Fibroblast of pulmonary artery (primary cell): ENCODE measurements around the gene SAV1.

Experiments used
- DNase-seq: peaks from one replicate; pipeline ENCODE4 v3.0.0-alpha.2; 2010; ENCODE audit warnings: low read depth
- H3K4me3 ChIP-seq: replicated peaks from 2 replicates; pipeline ENCODE4 v1.5.1; 2011; ENCODE audit warnings: low read depth, mild to moderate bottlenecking, control low read depth, low read length, moderate library complexity
- CTCF ChIP-seq: IDR thresholded peaks from 2 replicates; pipeline ENCODE4 v1.5.1; 2011; ENCODE audit warnings: mild to moderate bottlenecking, control low read depth, low read length, inconsistent platforms; ENCODE audit errors: missing control alignments

The SAV1 gene

DNA sequence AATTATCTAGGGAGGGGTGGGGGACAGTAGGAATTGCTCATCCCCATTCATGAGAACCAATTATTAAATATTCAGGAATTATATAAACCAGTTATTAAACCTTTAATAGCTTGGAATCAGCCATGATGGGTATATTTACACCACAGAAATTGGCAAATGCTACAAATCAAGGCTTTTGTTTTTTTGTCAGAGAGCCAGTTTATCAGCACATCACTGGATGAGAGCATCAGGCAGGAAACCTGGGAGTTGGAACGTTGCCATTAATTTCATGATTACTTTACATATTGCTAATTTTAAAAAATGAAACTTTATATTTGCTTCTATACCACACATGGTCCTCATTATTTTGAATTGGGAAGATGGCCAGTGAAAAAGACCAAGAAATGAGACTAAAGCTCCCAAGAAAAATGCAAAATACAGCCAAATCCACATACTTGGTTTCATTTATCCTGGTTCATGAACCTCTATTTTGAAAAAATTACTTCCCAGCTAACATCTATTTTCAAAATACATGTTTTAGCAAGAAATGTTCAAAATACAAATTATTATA lies 59.7 kb downstream of the SAV1 start:
- no peak overlapping the region for H3K4me3 ChIP-seq
- TF ChIP-seq CTCF: no peak
- DNase-seq: no peak

DNA sequence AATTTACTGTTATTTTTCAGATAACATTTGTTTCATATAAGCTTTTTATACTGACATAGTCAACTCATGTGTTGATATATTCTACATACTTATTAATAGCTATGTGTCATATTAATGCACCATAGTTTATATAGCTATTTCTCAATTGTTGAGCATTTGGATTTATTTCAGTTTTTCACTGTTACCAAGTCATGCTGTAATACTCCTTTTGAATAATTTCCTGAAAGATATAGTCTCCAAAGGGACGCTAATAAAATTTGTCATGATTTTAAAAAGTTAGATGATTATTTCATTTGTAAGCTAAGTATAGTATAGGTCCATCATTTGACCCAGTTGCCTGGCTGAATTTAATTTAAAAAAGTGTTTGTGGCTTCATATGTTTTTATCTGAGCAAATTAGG lies 60.3 kb downstream of the SAV1 start:
- no peak for DNase-seq
- no peak for TF ChIP-seq CTCF

DNA sequence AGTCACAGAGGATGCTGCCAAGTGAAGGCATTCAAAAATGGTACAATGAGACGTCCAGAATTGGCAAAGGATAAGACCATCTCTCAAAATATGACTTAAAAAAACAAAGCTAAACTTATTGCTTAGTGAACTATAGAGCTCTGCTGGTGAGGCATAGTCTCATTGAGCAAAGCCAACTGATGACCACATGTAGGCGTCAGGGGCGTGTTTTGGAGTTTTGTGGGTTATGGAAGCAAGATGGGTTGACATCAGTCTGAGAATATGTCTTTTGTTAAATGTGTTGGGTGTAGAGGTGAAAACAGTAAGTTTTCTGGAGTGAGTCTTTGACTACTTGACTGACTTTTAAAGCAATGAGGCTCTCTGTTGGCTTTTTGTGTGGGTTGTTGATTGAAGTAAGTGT lies 60.9 kb downstream of the SAV1 start:
- DNase-seq: no peak
- TF ChIP-seq CTCF: no peak
- H3K4me3 ChIP-seq: no peak overlapping the region

More for the DNA sequence above, 60.3 kb downstream of the SAV1 start:
- H3K4me3 ChIP-seq: no peak overlapping the region

DNA sequence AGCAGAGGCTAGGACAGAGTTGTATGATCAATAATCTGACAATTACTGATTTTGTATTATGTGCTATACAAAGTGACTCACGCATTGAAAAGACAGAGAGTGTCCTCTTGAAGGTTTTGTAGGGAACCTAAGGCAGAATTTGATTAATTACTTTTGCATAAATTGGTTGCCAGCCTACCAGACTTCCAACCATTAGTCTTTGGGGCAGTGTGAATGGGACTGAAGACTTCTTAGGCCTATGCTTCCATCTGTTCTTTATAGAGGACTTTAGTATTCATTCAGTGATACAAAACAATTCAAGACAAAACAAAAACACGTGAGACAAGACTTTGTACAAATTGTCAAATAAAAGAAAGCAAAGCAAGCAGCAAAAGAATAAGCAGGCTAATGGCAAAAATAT lies 61.6 kb downstream of the SAV1 start:
- TF ChIP-seq CTCF: no peak
- H3K4me3 ChIP-seq: no peak overlapping the region
- DNase-seq: no peak

- H3K4me3 ChIP-seq: no peak overlapping the region
- TF ChIP-seq CTCF: no peak
- peak; percentile 60 for DNase-seq
Observed at GRCh38 chr14:50605766-50606165, 62.3 kb downstream of the SAV1 start.

DNA sequence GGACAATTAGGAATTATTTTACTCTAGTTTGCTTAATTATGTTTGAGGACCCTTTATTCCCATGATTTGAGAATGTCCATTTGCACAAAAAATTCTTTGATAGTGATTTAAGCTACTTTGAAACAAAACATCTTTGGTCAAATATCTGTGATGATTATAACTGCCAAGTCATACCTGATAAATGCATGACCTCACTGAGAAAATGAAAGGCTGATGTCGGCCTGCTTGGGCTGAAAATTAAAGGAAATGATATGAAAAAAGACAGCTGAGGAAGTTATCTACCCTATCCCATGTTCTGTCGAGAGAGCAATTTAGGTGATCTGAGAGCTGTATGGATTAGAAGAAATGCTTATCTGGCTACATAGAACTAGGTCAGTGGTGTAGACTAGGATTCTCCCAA lies 64.5 kb downstream of the SAV1 start:
- DNase-seq: no peak
- TF ChIP-seq CTCF: no peak
- no peak overlapping the region for H3K4me3 ChIP-seq

GRCh38 chr14:50602035-50602434 lies 66.1 kb downstream of the SAV1 start:
- no peak for DNase-seq
- H3K4me3 ChIP-seq: no peak overlapping the region
- no peak for TF ChIP-seq CTCF
